Ascending aorta (tissue), 2 donors: ENCODE measurements around the gene LMX1B. TPM values are rescaled to one million over a fixed set of nuclear protein-coding genes. Genes with fewer than 3 reads are reported as not detected.

ENCODE experiments used
- DNase-seq, 2 donors: peaks; one replicate each; pipeline ENCODE4 v3.0.0-alpha.2; 2019; ENCODE audit warnings: low spot score in 2 of 2
- H3K27ac ChIP-seq, 2 donors: fragments of 200-600 bp; sonication (generic); one replicate each; pipeline ENCODE4 v1.5.1; 2016 to 2017; ENCODE audit warnings: mild to moderate bottlenecking in 1 of 2
- H3K27me3 ChIP-seq: fragments of 200-600 bp; sonication (generic); one replicate; pipeline ENCODE4 v1.5.1; 2017
- H3K36me3 ChIP-seq, 2 donors: fragments of 200-600 bp; sonication (generic); one replicate each; pipeline ENCODE4 v1.5.1; 2016
- H3K4me1 ChIP-seq, 2 donors: fragments of 200-600 bp; sonication (generic); one replicate each; pipeline ENCODE4 v1.5.1; 2016 to 2017; ENCODE audit warnings: mild to moderate bottlenecking in 1 of 2
- H3K4me3 ChIP-seq, 2 donors: fragments of 200-600 bp; sonication (generic); one replicate each; pipeline ENCODE4 v1.5.1; 2016 to 2017; ENCODE audit warnings: mild to moderate bottlenecking in 1 of 2
- H3K9me3 ChIP-seq, 2 donors: fragments of 200-600 bp; sonication (generic); one replicate each; pipeline ENCODE4 v1.5.1; 2016
- intact Hi-C: fragments of 100-400 bp; cut with DNase I; formaldehyde crosslinking; loops from one replicate; pipeline ENCODE4 v1.15.1; 2023
- total RNA-seq: library from RNA; depleted of rRNA; stranded (reverse); fragments of >200 nt; gene quantifications from one replicate; pipeline ENCODE4 v1.1.0, GENCODE V29; 2016
- TF ChIP-seq, protein P1 (sequence below), 3 experiments: fragments of 200-600 bp in 2 of 3; fragments of 450-650 bp in 1 of 3; sonication (generic) in 2 of 3; IDR thresholded peaks; one replicate each; pipeline ENCODE4 v1.5.1; 2016 to 2019; ENCODE audit warnings: antibody characterized with exemption in 3 of 3, mild to moderate bottlenecking in 1 of 3, moderate library complexity in 1 of 3

Gene LMX1B
- total RNA-seq, 1 donor from 2014 or later = 1.9 TPM

- no peak overlapping the region for H3K4me3 ChIP-seq
- TF ChIP-seq, protein P1, sequence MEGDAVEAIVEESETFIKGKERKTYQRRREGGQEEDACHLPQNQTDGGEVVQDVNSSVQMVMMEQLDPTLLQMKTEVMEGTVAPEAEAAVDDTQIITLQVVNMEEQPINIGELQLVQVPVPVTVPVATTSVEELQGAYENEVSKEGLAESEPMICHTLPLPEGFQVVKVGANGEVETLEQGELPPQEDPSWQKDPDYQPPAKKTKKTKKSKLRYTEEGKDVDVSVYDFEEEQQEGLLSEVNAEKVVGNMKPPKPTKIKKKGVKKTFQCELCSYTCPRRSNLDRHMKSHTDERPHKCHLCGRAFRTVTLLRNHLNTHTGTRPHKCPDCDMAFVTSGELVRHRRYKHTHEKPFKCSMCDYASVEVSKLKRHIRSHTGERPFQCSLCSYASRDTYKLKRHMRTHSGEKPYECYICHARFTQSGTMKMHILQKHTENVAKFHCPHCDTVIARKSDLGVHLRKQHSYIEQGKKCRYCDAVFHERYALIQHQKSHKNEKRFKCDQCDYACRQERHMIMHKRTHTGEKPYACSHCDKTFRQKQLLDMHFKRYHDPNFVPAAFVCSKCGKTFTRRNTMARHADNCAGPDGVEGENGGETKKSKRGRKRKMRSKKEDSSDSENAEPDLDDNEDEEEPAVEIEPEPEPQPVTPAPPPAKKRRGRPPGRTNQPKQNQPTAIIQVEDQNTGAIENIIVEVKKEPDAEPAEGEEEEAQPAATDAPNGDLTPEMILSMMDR (IDR thresholded peaks at IDR 0.05) = no peak
- H3K27me3 ChIP-seq = peaks cover 6% of the 10 kb centered on the region
- no peaks in the 10 kb centered on the region for H3K9me3 ChIP-seq
- no peaks in the 10 kb centered on the region for H3K36me3 ChIP-seq
- no peaks in the 10 kb centered on the region for H3K4me1 ChIP-seq
- intact Hi-C loops = no loop called here
- H3K27ac ChIP-seq = no peak overlapping the region
- DNase-seq = no peak
These were observed 25.7 kb downstream of the LMX1B start for GRCh38 chr9:126639318-126640000.

DNA sequence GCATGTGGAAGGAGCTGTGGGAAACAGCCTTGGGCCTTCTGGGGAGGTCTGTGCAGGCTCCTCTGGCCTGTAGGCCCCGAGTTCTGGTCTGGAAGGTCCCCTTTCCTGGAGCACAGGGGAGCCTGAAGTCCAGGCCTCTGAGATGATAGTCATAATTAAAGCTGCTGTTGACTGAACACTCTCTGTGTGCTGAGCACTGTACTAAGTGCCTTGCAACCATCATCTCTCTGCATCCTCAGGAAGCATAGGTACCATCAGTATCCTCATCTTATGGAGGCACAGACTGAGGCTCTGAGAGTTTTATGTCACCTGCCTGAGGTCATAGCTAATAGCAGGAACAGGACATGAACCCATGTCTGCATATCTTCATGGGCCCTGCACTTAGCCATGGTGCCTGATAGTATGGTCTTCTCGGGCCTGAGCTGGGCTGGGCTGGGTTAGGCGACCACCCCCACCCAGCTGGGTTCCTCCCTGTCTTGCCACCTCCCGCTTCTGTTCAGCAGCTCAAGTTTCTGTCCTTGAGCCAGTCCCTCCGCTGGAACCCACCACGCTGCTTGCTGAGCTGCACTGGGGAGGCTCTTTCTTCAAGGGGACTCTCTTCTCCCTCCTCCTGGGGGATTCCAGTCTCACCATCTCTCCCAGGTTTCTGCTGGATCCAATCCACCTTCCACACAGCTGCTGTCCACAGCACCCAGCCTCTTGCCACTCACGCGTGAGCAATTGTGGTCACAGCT is 27.6 kb downstream of the LMX1B start:
- H3K27ac ChIP-seq = no peak overlapping the region
- H3K4me3 ChIP-seq = no peak overlapping the region
- TF ChIP-seq, protein P1 (IDR thresholded peaks at IDR 0.05) = no peak
- H3K36me3 ChIP-seq = no peaks in the 10 kb centered on the region
- H3K4me1 ChIP-seq = no peaks in the 10 kb centered on the region
- peaks cover 6% of the 10 kb centered on the region for H3K27me3 ChIP-seq
- DNase-seq = no peak
- H3K9me3 ChIP-seq = no peaks in the 10 kb centered on the region
- intact Hi-C loops = no loop called here

- H3K27me3 ChIP-seq = peaks cover 6% of the 10 kb centered on the region
These were observed 28.4 kb downstream of the LMX1B start for GRCh38 chr9:126642010-126642744.

GRCh38 chr9:126642839-126643238 is 29.1 kb downstream of the LMX1B start:
- H3K27me3 ChIP-seq = peaks cover 6% of the 10 kb centered on the region
- intact Hi-C loops = no loop called here

More at GRCh38 chr9:126642010-126642744, 28.4 kb downstream of the LMX1B start:
- intact Hi-C loops = no loop called here
- TF ChIP-seq, protein P1 (IDR thresholded peaks at IDR 0.05) = no peak
- Histone ChIP-seq H3K27ac (no peak overlapping the region), H3K9me3 (no peaks in the 10 kb centered on the region), H3K4me1 (no peaks in the 10 kb centered on the region), H3K36me3 (no peaks in the 10 kb centered on the region), H3K4me3 (no peak overlapping the region)
- no peak for DNase-seq

GRCh38 chr9:126643945-126644527 is 30.3 kb downstream of the LMX1B start:
- Histone ChIP-seq H3K4me1 (no peaks in the 10 kb centered on the region), H3K36me3 (no peaks in the 10 kb centered on the region), H3K27me3 (no peaks in the 10 kb centered on the region), H3K27ac (no peak overlapping the region), H3K9me3 (no peaks in the 10 kb centered on the region), H3K4me3 (no peak overlapping the region)
- TF ChIP-seq, protein P1 (IDR thresholded peaks at IDR 0.05) = no peak
- intact Hi-C loops = no loop called here
- no peak for DNase-seq

More at GRCh38 chr9:126642839-126643238, 29.1 kb downstream of the LMX1B start:
- Histone ChIP-seq H3K27ac (no peak overlapping the region), H3K9me3 (no peaks in the 10 kb centered on the region), H3K4me3 (no peak overlapping the region), H3K36me3 (no peaks in the 10 kb centered on the region), H3K4me1 (no peaks in the 10 kb centered on the region)
- TF ChIP-seq, protein P1 (IDR thresholded peaks at IDR 0.05) = no peak
- DNase-seq = no peak
